Amniotic stem cell (primary cell): Measurements from ENCODE around the gene WDR55.
"Not testable (repeated sequence)": the region's sequence is repeated elsewhere in the genome, so short reads cannot be mapped to it uniquely, and the experiment has no call there.

Experiments
- DNase-seq: peaks from one replicate; lab custom pipeline; 2025; lab: John Stamatoyannopoulos, UW

Gene WDR55

GRCh38 chr5:140710899-140711552, 46.3 kb downstream of the WDR55 start:
- DNase-seq = peak; percentile 89

GRCh38 chr5:140711794-140712193, 47.1 kb downstream of the WDR55 start:
- no peak for DNase-seq

- DNase-seq = no peak
These were observed 48.9 kb downstream of the WDR55 start for GRCh38 chr5:140713562-140714094.

- DNase-seq = not testable (repeated sequence)
These were observed 51.5 kb downstream of the WDR55 start for GRCh38 chr5:140716238-140716637.

GRCh38 chr5:140718266-140718592, 53.5 kb downstream of the WDR55 start:
- DNase-seq = no peak

- not testable (repeated sequence) for DNase-seq
These were observed 56.0 kb downstream of the WDR55 start for GRCh38 chr5:140720738-140721137.

- not testable (repeated sequence) for DNase-seq
These were observed 56.7 kb downstream of the WDR55 start for GRCh38 chr5:140721395-140721794.
